HG02885 (cell line): ENCODE results near the gene FRMPD2.
"Not testable (repeated sequence)": the region's sequence is repeated elsewhere in the genome, so short reads cannot be mapped to it uniquely, and the experiment has no call there.

Source experiments
- ATAC-seq: cut with Tn5 transposase; IDR thresholded peaks from one replicate; pipeline ENCODE4 v1.9.1; 2021; ENCODE audit warnings: mild to moderate bottlenecking; ENCODE audit not compliant: unreplicated experiment, poor library complexity

FRMPD2 gene

GRCh38 chr10:48235501-48235900 lies 39.0 kb downstream of the FRMPD2 start:
- ATAC-seq: no peak

GRCh38 chr10:48234787-48235186 lies 39.7 kb downstream of the FRMPD2 start:
- no peak for ATAC-seq

GRCh38 chr10:48234295-48234694 lies 40.2 kb downstream of the FRMPD2 start:
- ATAC-seq: no peak

GRCh38 chr10:48233559-48234005 lies 40.9 kb downstream of the FRMPD2 start:
- ATAC-seq: no peak

GRCh38 chr10:48232717-48233447 lies 41.6 kb downstream of the FRMPD2 start:
- no peak for ATAC-seq

GRCh38 chr10:48231699-48232315 lies 42.7 kb downstream of the FRMPD2 start:
- peak; percentile 83 for ATAC-seq

- peak; percentile 63 for ATAC-seq
Measured at GRCh38 chr10:48231178-48231577, 43.3 kb downstream of the FRMPD2 start.

- no peak for ATAC-seq
Measured at GRCh38 chr10:48227213-48227612, 47.3 kb downstream of the FRMPD2 start.

- no peak for ATAC-seq
Measured at GRCh38 chr10:48224979-48225560, 49.4 kb downstream of the FRMPD2 start.

GRCh38 chr10:48224296-48224695 lies 50.2 kb downstream of the FRMPD2 start:
- ATAC-seq: no peak

GRCh38 chr10:48221814-48222213 lies 52.7 kb downstream of the FRMPD2 start:
- ATAC-seq: no peak

GRCh38 chr10:48221031-48221430 lies 53.5 kb downstream of the FRMPD2 start:
- ATAC-seq: not testable (repeated sequence)

GRCh38 chr10:48219194-48219593 lies 55.3 kb downstream of the FRMPD2 start:
- no peak for ATAC-seq

GRCh38 chr10:48216744-48217143 lies 57.8 kb downstream of the FRMPD2 start:
- no peak for ATAC-seq

- no peak for ATAC-seq
Measured at GRCh38 chr10:48216204-48216505, 58.3 kb downstream of the FRMPD2 start.

GRCh38 chr10:48215486-48216203 lies 58.9 kb downstream of the FRMPD2 start:
- no peak for ATAC-seq

- no peak for ATAC-seq
Measured at GRCh38 chr10:48214716-48215485, 59.6 kb downstream of the FRMPD2 start.

- no peak for ATAC-seq
Measured at GRCh38 chr10:48213047-48213446, 61.4 kb downstream of the FRMPD2 start.

- no peak for ATAC-seq
Measured at GRCh38 chr10:48211777-48212176, 62.7 kb downstream of the FRMPD2 start.

- ATAC-seq: no peak
Measured at GRCh38 chr10:48210966-48211365, 63.5 kb downstream of the FRMPD2 start.
